Ovary (tissue), 9 donors: Measurements from ENCODE around the gene STX5. TPM values are rescaled to one million over a fixed set of nuclear protein-coding genes. Genes with fewer than 3 reads are reported as not detected.

ENCODE experiments used
- DNase-seq, 5 donors: peaks; one replicate each; pipeline ENCODE4 v3.0.0-alpha.2; 2019 to 2020
- H3K27ac ChIP-seq, 2 donors: fragments of 200-600 bp; one replicate each; pipeline versions ENCODE4 v1.5.1 to v1.8.0; 2019 to 2022
- H3K27me3 ChIP-seq: fragments of 200-600 bp; one replicate; pipeline ENCODE4 v1.8.0; 2022
- H3K36me3 ChIP-seq: fragments of 200-600 bp; sonication (generic); one replicate; pipeline ENCODE4 v1.5.1; 2019
- H3K4me1 ChIP-seq: one replicate; pipeline ENCODE4 v1.8.1; 2013; ENCODE audit warnings: mild to moderate bottlenecking, moderate library complexity; ENCODE audit not compliant: insufficient read depth
- H3K4me3 ChIP-seq: fragments of 200-600 bp; sonication (generic); one replicate; pipeline ENCODE4 v1.5.1; 2017
- H3K9me3 ChIP-seq, 2 donors: fragments of 200-600 bp in 1 of 2; sonication (generic) in 1 of 2; one replicate each; pipeline versions ENCODE4 v1.5.1 to v1.8.1; 2013 to 2019; ENCODE audit warnings: mild to moderate bottlenecking in 1 of 2, moderate library complexity in 1 of 2
- CTCF ChIP-seq, 3 donors: fragments of 450-650 bp in 2 of 3; fragments of 200-600 bp in 1 of 3; IDR thresholded peaks; one replicate each; pipeline versions ENCODE4 v1.5.1 to v1.8.0; 2016 to 2022; ENCODE audit warnings: antibody characterized with exemption in 3 of 3, mild to moderate bottlenecking in 1 of 3
- EP300 ChIP-seq: sonication (generic); formaldehyde crosslinking; IDR thresholded peaks from one replicate; pipeline ENCODE4 v1.6.1; 2017; ENCODE audit warnings: antibody characterized with exemption
- POLR2A ChIP-seq: fragments of 450-650 bp; IDR thresholded peaks from one replicate; pipeline ENCODE4 v1.6.1; 2017; ENCODE audit warnings: antibody characterized with exemption, mild to moderate bottlenecking, moderate library complexity
- WGBS, 3 donors: extraction: QIAGEN DNeasy Blood & Tissue Kit in 1 of 3; methylation state at CpG; one replicate each; pipeline versions ENCODE4 v1.1.5 to v1.1.7; 2013 to 2017; 5-methylcytosine and 5-hydroxymethylcytosine counted together
- intact Hi-C, 4 donors: fragments of 100-400 bp; cut with DNase I; formaldehyde crosslinking; loops; one replicate each; pipeline versions ENCODE4 v1.11.0 to v1.15.1; 2022 to 2023
- polyA plus RNA-seq, 2 donors: library from polyadenylated mRNA; stranded (reverse); fragments of 200-250 nt in 1 of 2; fragments of 350-450 nt in 1 of 2; fragmentation: Illumina TruSeq in 1 of 2; extraction: RNeasy Lipid Tissue Mini Kit (QIAGEN cat#74804) in 1 of 2; gene quantifications; one replicate each; pipeline ENCODE4 v1.2.3, GENCODE V29; 2013 to 2014
- total RNA-seq, 7 donors: library from RNA; depleted of rRNA in 2 of 7; stranded (reverse); fragments of >200 nt in 2 of 7; fragmentation: NEBNext Ultra II Directional in 3 of 7; extraction: Animal tissue kit (Norgen Biotek cat#: 25700) in 3 of 7; gene quantifications; one replicate each; pipeline versions ENCODE4 v1.1.0 to v1.2.4, GENCODE V29; 2016 to 2023
- donor health status: DM: no; HTN: no; CAD: no; lungs with moderate emphysema.
- donor health status: DM: no; HTN: no; CAD: no.
- donor health status: Bipolar disorder and iron deficiency.
- donor health status: DM: yes; HTN: yes; CAD: no.
- donor health status: DM: no; HTN: no; CAD: no.
- donor health status: DM: yes; HTN: yes; CAD: no.

STX5 gene
- total and polyA plus RNA-seq, 9 donors, result 33.2 to 60.7 (median 49.1) TPM

GRCh38 chr11:62791501-62792201 lies 40.2 kb downstream of the STX5 start, which contains the start of gene TMEM223:
Gene TMEM223 (minus strand): TSS chr11:62792006. CDS start chr11:62791994, 12 bp downstream.
- Histone ChIP-seq H3K4me3 (peak within 1 kb of the TSS; percentile 83), H3K4me1 (no peaks in the 10 kb centered on the region), H3K36me3 (no peaks in the 10 kb centered on the region), H3K27me3 (no peaks in the 10 kb centered on the region), H3K9me3 (no peaks in the 10 kb centered on the region), H3K27ac (peak within 1 kb of the TSS in 1 of 2 donors; percentile 47)
- intact Hi-C loops, result loop anchor here in 1 of 4 donors (2.0 kb wide), 1 partner anchor 69 kb away; no protein-coding TSS in a partner anchor
- WGBS, 3 donors, result 0 to 1% (median 0%) methylated on average over 51 to 58 of the region's 58 CpGs
- TF ChIP-seq CTCF (IDR thresholded peaks at IDR 0.05) (peak in 1 of 3 donors; percentile 17), EP300 (no peak), POLR2A (no peak)
- peak; percentile 80 to 91 (median 86) for DNase-seq

GRCh38 chr11:62789576-62789975 lies 42.3 kb downstream of the STX5 start:
- intact Hi-C loops, result loop anchor here in 2 of 4 donors (5.0 kb wide), 2 partner anchors 43 to 73 kb away; partner anchors contain the start of genes STX5 (in 1 of the 2) and TEX54 (in 1 of the 2)
- Histone ChIP-seq H3K27me3 (no peaks in the 10 kb centered on the region), H3K4me1 (no peaks in the 10 kb centered on the region), H3K27ac (no peak overlapping the region), H3K36me3 (no peaks in the 10 kb centered on the region), H3K9me3 (no peaks in the 10 kb centered on the region), H3K4me3 (no peak overlapping the region)
- TF ChIP-seq CTCF (IDR thresholded peaks at IDR 0.05), result no peak
- no peak for TF ChIP-seq EP300
- no peak for TF ChIP-seq POLR2A
- WGBS, 3 donors, result 34 to 48% (median 36%) methylated on average over 3 of the region's 3 CpGs
- DNase-seq, result no peak

- no peaks in the 10 kb centered on the region for H3K9me3 ChIP-seq
- WGBS, 3 donors, result 58 to 63% (median 62%) methylated on average over 5 of the region's 5 CpGs
- TF ChIP-seq POLR2A, result no peak
- TF ChIP-seq EP300, result no peak
- no peak for TF ChIP-seq CTCF (IDR thresholded peaks at IDR 0.05)
- no peak overlapping the region for H3K4me3 ChIP-seq
- no peaks in the 10 kb centered on the region for H3K36me3 ChIP-seq
- DNase-seq, result no peak
- H3K27me3 ChIP-seq, result no peaks in the 10 kb centered on the region
- no peaks in the 10 kb centered on the region for H3K4me1 ChIP-seq
- H3K27ac ChIP-seq, result no peak overlapping the region
- intact Hi-C loops, result loop anchor here in 2 of 4 donors (5.0 kb wide), 2 partner anchors 43 to 73 kb away; partner anchors contain the start of genes STX5 (in 1 of the 2) and TEX54 (in 1 of the 2)
These were observed 42.9 kb downstream of the STX5 start for GRCh38 chr11:62788991-62789390.

GRCh38 chr11:62787005-62787759 lies 44.7 kb downstream of the STX5 start, which contains the start of gene TMEM179B:
Gene TMEM179B (plus strand): TSS chr11:62787402. CDS start chr11:62787432, 30 bp downstream.
- DNase-seq, result peak; percentile 96 to 99 (median 98)
- H3K36me3 ChIP-seq, result no peaks in the 10 kb centered on the region
- H3K9me3 ChIP-seq, result no peaks in the 10 kb centered on the region
- TF ChIP-seq CTCF (IDR thresholded peaks at IDR 0.05) (peak; percentile 13 to 57 (median 57)), POLR2A (peak; percentile 91), EP300 (no peak)
- no peaks in the 10 kb centered on the region for H3K4me1 ChIP-seq
- intact Hi-C loops, result loop anchor here (2.0 to 5.0 kb wide), 4 partner anchors 45 to 76 kb away; partner anchors contain the start of genes STX5 (in 2 of the 4) and TEX54 (in 2 of the 4)
- no peaks in the 10 kb centered on the region for H3K27me3 ChIP-seq
- peak within 1 kb of the TSS; percentile 58 for H3K4me3 ChIP-seq
- 0 to 1% (median 0%) methylated on average over 46 to 88 of the region's 88 CpGs for WGBS, 3 donors
- H3K27ac ChIP-seq, result peak within 1 kb of the TSS; percentile 89 to 94
